HEK293T (cell line): ENCODE results near the gene PTBP1.

Source experiments
- ARNT ChIP-seq: fragments of 450-650 bp; IDR thresholded peaks from 2 replicates; pipeline ENCODE4 v1.6.1; 2017; ENCODE audit warnings: mild to moderate bottlenecking
- BHLHE40 ChIP-seq: fragments of 450-650 bp; IDR thresholded peaks from 2 replicates; pipeline ENCODE4 v1.6.1; 2016; ENCODE audit warnings: mild to moderate bottlenecking, moderate library complexity, borderline replicate concordance
- FOXA1 ChIP-seq: fragments of 450-650 bp; IDR thresholded peaks from 2 replicates; pipeline ENCODE4 v1.6.1; 2016; ENCODE audit warnings: mild to moderate bottlenecking
- HDGF ChIP-seq: fragments of 450-650 bp; IDR thresholded peaks from 2 replicates; pipeline ENCODE4 v1.6.1; 2017; ENCODE audit warnings: antibody characterized with exemption, borderline replicate concordance
- L3MBTL2 ChIP-seq: fragments of 450-650 bp; conservative IDR thresholded peaks from 2 replicates; pipeline ENCODE4 v1.6.1; 2016; ENCODE audit warnings: mild to moderate bottlenecking
- LEF1 ChIP-seq: fragments of 450-650 bp; IDR thresholded peaks from 2 replicates; pipeline ENCODE4 v1.6.1; 2017; ENCODE audit warnings: mild to moderate bottlenecking, borderline replicate concordance
- NFRKB ChIP-seq: fragments of 450-650 bp; IDR thresholded peaks from 2 replicates; pipeline ENCODE4 v1.6.1; 2016; ENCODE audit warnings: mild to moderate bottlenecking, moderate library complexity
- PKNOX1 ChIP-seq: fragments of 450-650 bp; IDR thresholded peaks from 2 replicates; pipeline ENCODE4 v1.6.1; 2016
- SP1 ChIP-seq: fragments of 450-650 bp; IDR thresholded peaks from 2 replicates; pipeline ENCODE4 v1.6.1; 2017
- SUZ12 ChIP-seq: fragments of 450-650 bp; IDR thresholded peaks from 2 replicates; pipeline ENCODE4 v1.6.1; 2016; ENCODE audit warnings: mild to moderate bottlenecking
- TARDBP ChIP-seq: fragments of 450-650 bp; IDR thresholded peaks from 2 replicates; pipeline ENCODE4 v1.6.1; 2016
- ZNF384 ChIP-seq: fragments of 450-650 bp; IDR thresholded peaks from 2 replicates; pipeline ENCODE4 v1.6.1; 2016

GRCh38 chr19:750640-751423, 46.4 kb upstream of the PTBP1 start, which contains the start of gene MISP:
- no peak for TF ChIP-seq ARNT
- no peak for TF ChIP-seq HDGF
- TF ChIP-seq NFRKB: no peak
- no peak for TF ChIP-seq TARDBP
- TF ChIP-seq BHLHE40: no peak
- TF ChIP-seq LEF1: no peak
- TF ChIP-seq SP1: no peak
- no peak for TF ChIP-seq L3MBTL2
- no peak for TF ChIP-seq FOXA1
- no peak for TF ChIP-seq PKNOX1
- TF ChIP-seq ZNF384: no peak
- TF ChIP-seq SUZ12: no peak
